ENCODE data around the gene MPRIP.

GRCh38 chr17:17203173-17203730 is 161.0 kb downstream of the MPRIP start:
- TF ChIP-seq POLR2AphosphoS5 (IDR thresholded peaks at IDR 0.05; ENCODE audit: insufficient read depth, low read depth, low read length): no peak
- TF ChIP-seq FOS (IDR thresholded peaks at IDR 0.05; ENCODE audit: borderline replicate concordance, insufficient read depth, low read length): no peak
- no peak for TF ChIP-seq CTCF (IDR thresholded peaks at IDR 0.05; ENCODE audit: extremely low read depth in 1 of 2, insufficient read depth in 1 of 2, low read depth in 1 of 2, low read length in 2 of 2)

All from endothelial cell of umbilical vein (primary cell).